Pancreas (tissue), 10 donors: ENCODE measurements around the gene LSM12. TPM values are rescaled to one million over a fixed set of nuclear protein-coding genes. Genes with fewer than 3 reads are reported as not detected.

ENCODE experiments used
- ATAC-seq, 4 donors: fragments of 200-7000 bp; cut with Tn5 transposase; one replicate each; pipeline versions ENCODE4 v1.8.0 to v1.9.1; 2020; ENCODE audit warnings: mild to moderate bottlenecking in 4 of 4, moderate library complexity in 4 of 4
- DNase-seq, 6 donors: peaks; one replicate each; pipeline ENCODE4 v3.0.0-alpha.2; 2020
- FAIRE-seq: peaks from 2 replicates; lab custom pipeline; 2012; peaks lifted over from hg19 to GRCh38; lab: Jason Lieb, UNC
- H3K27ac ChIP-seq, 4 donors: fragments of 200-600 bp; sonication (generic); 1 replicate in 3 of 4; 2 replicates in 1 of 4; pipeline versions ENCODE4 v1.5.0 to v1.8.0; 2020
- H3K27me3 ChIP-seq, 4 donors: fragments of 200-600 bp; one replicate each; pipeline ENCODE4 v1.8.0; 2021
- H3K36me3 ChIP-seq, 3 donors: fragments of 200-600 bp; sonication (generic) in 1 of 3; one replicate each; pipeline versions ENCODE4 v1.5.0 to v1.8.0; 2020 to 2021
- H3K4me1 ChIP-seq, 3 donors: fragments of 200-600 bp; one replicate each; pipeline ENCODE4 v1.8.0; 2021
- H3K4me3 ChIP-seq, 4 donors: fragments of 200-600 bp; sonication (generic) in 2 of 4; one replicate each; pipeline versions ENCODE4 v1.5.0 to v1.8.0; 2020 to 2021
- H3K9me3 ChIP-seq, 4 donors: fragments of 200-600 bp; one replicate each; pipeline ENCODE4 v1.8.0; 2021
- CTCF ChIP-seq, 4 donors: fragments of 200-600 bp; sonication (generic) in 3 of 4; IDR thresholded peaks; one replicate each; pipeline versions ENCODE4 v1.5.0 to v1.8.0; 2021; ENCODE audit warnings: antibody characterized with exemption in 4 of 4
- WGBS, 2 donors: extraction: QIAGEN DNeasy Blood & Tissue Kit; methylation state at CpG; one replicate each; pipeline ENCODE4 v1.1.7; 2013; 5-methylcytosine and 5-hydroxymethylcytosine counted together
- intact Hi-C, 3 donors: fragments of 100-400 bp; cut with DNase I; formaldehyde crosslinking; loops; one replicate each; pipeline versions ENCODE4 v1.11.1 to v1.14.2; 2022
- polyA plus RNA-seq, 2 donors: library from polyadenylated mRNA; stranded (reverse); fragments of 200-250 nt; gene quantifications; one replicate each; pipeline ENCODE4 v1.2.3, GENCODE V29; 2013
- total RNA-seq, 6 donors: library from RNA; stranded (reverse); fragmentation: NEBNext Ultra II Directional in 4 of 6; extraction: Animal tissue kit (Norgen Biotek cat#: 25700) in 4 of 6; gene quantifications; one replicate each; pipeline versions ENCODE4 v1.2.1 to v1.2.4, GENCODE V29; 2021 to 2023
- donor health status: healthy with polysubstance abuse.
- donor health status: DM: no; HTN: no; CAD: no; lungs with moderate emphysema.
- donor health status: DM: no; HTN: no; CAD: no.
- donor health status: control.
- donor health status: control.
- donor health status: Bipolar disorder and iron deficiency.
- donor health status: DM: yes; HTN: yes; CAD: no.
- donor health status: DM: no; HTN: no; CAD: no.
- donor health status: DM: no; HTN: no; CAD: no.
- donor health status: DM: yes; HTN: yes; CAD: no.

Gene LSM12
- total and polyA plus RNA-seq, 8 donors, result 14.5 to 29.6 (median 23.6) TPM

GRCh38 chr17:44044071-44044470 lies 22.4 kb downstream of the LSM12 start:
- Histone ChIP-seq H3K36me3 (peaks cover 0 to under 1% (median 0%) of the 10 kb centered on the region in 3 donors), H3K4me3 (no peak overlapping the region), H3K9me3 (no peaks in the 10 kb centered on the region), H3K27me3 (no peaks in the 10 kb centered on the region), H3K27ac (no peak overlapping the region), H3K4me1 (peaks cover 0 to 6% (median 0%) of the 10 kb centered on the region in 3 donors)
- WGBS, 2 donors, result 59 to 85% methylated on average over 1 of the region's 1 CpG
- no peak for ATAC-seq
- intact Hi-C loops, result no loop called here
- no peak for DNase-seq
- no peak for TF ChIP-seq CTCF (IDR thresholded peaks at IDR 0.05)
- no peak for FAIRE-seq

DNA sequence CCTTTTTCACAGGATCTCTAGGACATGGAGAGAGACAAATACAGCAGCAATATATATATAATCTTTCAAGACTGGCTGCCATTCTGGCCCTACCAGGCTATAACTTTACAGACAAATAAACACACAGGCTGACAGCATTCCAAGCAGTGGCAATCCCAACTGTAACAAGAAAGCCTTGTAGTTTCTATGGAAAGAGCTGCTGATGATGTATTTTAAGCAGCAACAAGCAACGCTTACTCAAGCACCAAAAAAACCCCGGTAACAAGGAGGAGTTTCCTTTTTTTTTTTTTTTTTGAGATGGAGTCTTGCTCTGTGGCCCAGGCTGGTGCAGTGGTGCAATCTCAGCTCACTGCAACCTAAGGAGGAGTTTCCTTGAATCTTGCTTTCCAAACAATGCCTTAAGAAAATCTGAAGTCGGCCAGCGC lies 23.2 kb downstream of the LSM12 start:
- Histone ChIP-seq H3K4me3 (no peak overlapping the region), H3K4me1 (peaks cover 0 to 6% (median 0%) of the 10 kb centered on the region in 3 donors), H3K27me3 (no peaks in the 10 kb centered on the region), H3K36me3 (no peaks in the 10 kb centered on the region), H3K9me3 (no peaks in the 10 kb centered on the region), H3K27ac (no peak overlapping the region)
- ATAC-seq (peak in 1 of 4 donors; percentile 39), DNase-seq (no peak), FAIRE-seq (no peak)
- TF ChIP-seq CTCF (IDR thresholded peaks at IDR 0.05), result no peak
- intact Hi-C loops, result no loop called here
- WGBS, 2 donors, result 72 to 83% methylated on average over 4 of the region's 4 CpGs

GRCh38 chr17:44039829-44040635 lies 26.4 kb downstream of the LSM12 start:
- H3K4me1 ChIP-seq, result peaks cover 0 to 6% (median 0%) of the 10 kb centered on the region in 3 donors
- WGBS, 2 donors, result 67 to 78% methylated on average over 6 of the region's 6 CpGs
- ATAC-seq, result peak in 1 of 4 donors; percentile 23
- intact Hi-C loops, result no loop called here
- no peaks in the 10 kb centered on the region for H3K9me3 ChIP-seq
- no peak overlapping the region for H3K4me3 ChIP-seq
- no peak for FAIRE-seq
- H3K27ac ChIP-seq, result no peak overlapping the region
- H3K36me3 ChIP-seq, result peaks cover 4 to 16% (median 5%) of the 10 kb centered on the region in 3 donors
- TF ChIP-seq CTCF (IDR thresholded peaks at IDR 0.05), result no peak
- DNase-seq, result no peak
- no peaks in the 10 kb centered on the region for H3K27me3 ChIP-seq

DNA sequence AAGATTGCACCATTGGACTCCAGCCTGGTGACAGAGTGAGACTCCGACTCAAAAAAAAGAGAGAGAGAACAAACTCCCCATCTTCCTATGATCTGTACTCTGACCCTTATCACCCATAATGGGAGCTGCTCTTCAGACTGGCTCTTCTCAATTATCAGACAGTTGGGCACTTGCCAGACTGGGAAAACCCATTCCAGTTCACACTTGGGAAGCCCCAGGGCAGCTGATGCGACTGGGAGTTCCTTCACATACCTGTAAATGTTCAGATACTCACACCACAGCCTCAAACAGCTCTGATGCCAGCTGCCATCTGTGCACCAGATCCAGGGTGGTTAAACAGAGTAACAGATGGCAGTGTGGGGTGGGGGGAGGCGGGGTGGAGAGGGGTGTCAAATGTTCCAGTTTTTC lies 27.9 kb downstream of the LSM12 start:
- DNase-seq (no peak), ATAC-seq (no peak)
- H3K9me3 ChIP-seq, result no peaks in the 10 kb centered on the region

More for the DNA sequence above, 27.9 kb downstream of the LSM12 start:
- Histone ChIP-seq H3K36me3 (peaks cover 4 to 16% (median 5%) of the 10 kb centered on the region in 3 donors), H3K4me3 (no peak overlapping the region), H3K4me1 (peaks cover 0 to 6% (median 0%) of the 10 kb centered on the region in 3 donors), H3K27me3 (no peaks in the 10 kb centered on the region), H3K27ac (no peak overlapping the region)
- 85 to 86% methylated on average over 3 of the region's 3 CpGs for WGBS, 2 donors
- intact Hi-C loops, result no loop called here
- no peak for FAIRE-seq
- TF ChIP-seq CTCF (IDR thresholded peaks at IDR 0.05), result no peak
